HepG2 (cell line): ENCODE results near the gene ERVH48-1. TPM values are rescaled to one million over a fixed set of nuclear protein-coding genes. Genes with fewer than 3 reads are reported as not detected.

Source experiments
- CENPT ChIP-seq: sonication (generic); formaldehyde crosslinking; IDR thresholded peaks from 2 replicates; pipeline ENCODE4 v1.8.0; 2022; ENCODE audit warnings: low read depth, mild to moderate bottlenecking, moderate library complexity, missing genetic modification reagents
- CSRNP1 ChIP-seq: sonication (generic); formaldehyde crosslinking; IDR thresholded peaks from 2 replicates; pipeline ENCODE4 v1.8.1; 2023; ENCODE audit warnings: mild to moderate bottlenecking, missing genetic modification reagents
- ELF1 ChIP-seq: sonication (generic); formaldehyde crosslinking; IDR thresholded peaks from 2 replicates; pipeline ENCODE4 v1.4.0; 2020; ENCODE audit warnings: missing genetic modification reagents
- HCFC1 ChIP-seq: fragments of 150-350 bp; IDR thresholded peaks from 2 replicates; pipeline ENCODE4 v1.6.1; 2014; ENCODE audit warnings: low read depth, low read length
- NONO ChIP-seq, 2 experiments: fragments of 450-650 bp in 1 of 2; sonication (generic) in 1 of 2; formaldehyde crosslinking in 1 of 2; IDR thresholded peaks in 1 of 2; conservative IDR thresholded peaks in 1 of 2; 2 replicates each; pipeline versions ENCODE4 v1.6.1 to v1.8.0; 2017 to 2022; ENCODE audit warnings: mild to moderate bottlenecking in 1 of 2, missing genetic modification reagents in 1 of 2, moderate library complexity in 1 of 2
- SP140L ChIP-seq: sonication (generic); formaldehyde crosslinking; IDR thresholded peaks from 2 replicates; pipeline ENCODE4 v1.4.0; 2020; ENCODE audit warnings: missing genetic modification reagents, borderline replicate concordance
- ZBED4 ChIP-seq: sonication (generic); formaldehyde crosslinking; IDR thresholded peaks from 2 replicates; pipeline ENCODE4 v1.4.0; 2020; ENCODE audit warnings: missing genetic modification reagents, borderline replicate concordance
- ZFX ChIP-seq: sonication (generic); formaldehyde crosslinking; IDR thresholded peaks from 2 replicates; pipeline ENCODE4 v1.4.0; 2020; ENCODE audit warnings: mild to moderate bottlenecking, low read depth, missing genetic modification reagents, moderate library complexity
- ZNF317 ChIP-seq: sonication (generic); formaldehyde crosslinking; IDR thresholded peaks from 2 replicates; pipeline ENCODE4 v1.5.0; 2020; ENCODE audit warnings: mild to moderate bottlenecking, missing genetic modification reagents
- ZNF382 ChIP-seq: sonication (generic); formaldehyde crosslinking; IDR thresholded peaks from 2 replicates; pipeline ENCODE4 v1.5.0; 2020; ENCODE audit warnings: missing genetic modification reagents, mild to moderate bottlenecking, borderline replicate concordance
- ZNF782 ChIP-seq: sonication (generic); formaldehyde crosslinking; IDR thresholded peaks from 2 replicates; pipeline ENCODE4 v1.4.0; 2020; ENCODE audit warnings: missing genetic modification reagents, mild to moderate bottlenecking, borderline replicate concordance
- polyA plus RNA-seq, 8 experiments: library from polyadenylated mRNA; depleted of rRNA in 3 of 8; stranded (reverse) in 7 of 8; unstranded in 1 of 8; fragments of >200 nt; fragmentation: Illumina TruSeq in 4 of 8; extraction: Trizol in 4 of 8; gene quantifications; 2 replicates each; pipeline versions ENCODE4 v1.2.1 to v1.2.3, GENCODE V29; 2011 to 2016; ENCODE audit warnings: low read depth in 4 of 8, missing spikeins in 1 of 8, mixed read lengths in 1 of 8; ENCODE audit not compliant: insufficient read depth in 1 of 8
- total RNA-seq, 5 experiments: library from RNA; depleted of rRNA; stranded (reverse); fragments of >200 nt; fragmentation: Illumina TruSeq; extraction: Trizol; gene quantifications; 2 replicates each; pipeline ENCODE4 v1.2.3, GENCODE V29; 2016; ENCODE audit warnings: low read depth in 1 of 5
- TF ChIP-seq, protein P1 (sequence below): sonication (generic); IDR thresholded peaks from 2 replicates; pipeline ENCODE4 v1.6.1; 2016; ENCODE audit warnings: low read depth, borderline replicate concordance
- TF ChIP-seq, protein P2 (sequence below): sonication (generic); formaldehyde crosslinking; IDR thresholded peaks from 2 replicates; pipeline ENCODE4 v1.4.0; 2020; ENCODE audit warnings: mild to moderate bottlenecking, missing genetic modification reagents, borderline replicate concordance
- TF ChIP-seq, protein P3 (sequence below): sonication (generic); formaldehyde crosslinking; IDR thresholded peaks from 2 replicates; pipeline ENCODE4 v1.5.0; 2020; ENCODE audit warnings: missing genetic modification reagents, mild to moderate bottlenecking, borderline replicate concordance
- TF ChIP-seq, protein P4 (sequence below): sonication (generic); formaldehyde crosslinking; IDR thresholded peaks from 2 replicates; pipeline ENCODE4 v1.8.0; 2022; ENCODE audit warnings: missing genetic modification reagents, mild to moderate bottlenecking, borderline replicate concordance

The ERVH48-1 gene
- total and polyA plus RNA-seq, 2 of the 13 experiments (the other 11 are each of a cell fraction or from before 2014, with no cell fraction given): 1.8 TPM; not detected in 1

DNA sequence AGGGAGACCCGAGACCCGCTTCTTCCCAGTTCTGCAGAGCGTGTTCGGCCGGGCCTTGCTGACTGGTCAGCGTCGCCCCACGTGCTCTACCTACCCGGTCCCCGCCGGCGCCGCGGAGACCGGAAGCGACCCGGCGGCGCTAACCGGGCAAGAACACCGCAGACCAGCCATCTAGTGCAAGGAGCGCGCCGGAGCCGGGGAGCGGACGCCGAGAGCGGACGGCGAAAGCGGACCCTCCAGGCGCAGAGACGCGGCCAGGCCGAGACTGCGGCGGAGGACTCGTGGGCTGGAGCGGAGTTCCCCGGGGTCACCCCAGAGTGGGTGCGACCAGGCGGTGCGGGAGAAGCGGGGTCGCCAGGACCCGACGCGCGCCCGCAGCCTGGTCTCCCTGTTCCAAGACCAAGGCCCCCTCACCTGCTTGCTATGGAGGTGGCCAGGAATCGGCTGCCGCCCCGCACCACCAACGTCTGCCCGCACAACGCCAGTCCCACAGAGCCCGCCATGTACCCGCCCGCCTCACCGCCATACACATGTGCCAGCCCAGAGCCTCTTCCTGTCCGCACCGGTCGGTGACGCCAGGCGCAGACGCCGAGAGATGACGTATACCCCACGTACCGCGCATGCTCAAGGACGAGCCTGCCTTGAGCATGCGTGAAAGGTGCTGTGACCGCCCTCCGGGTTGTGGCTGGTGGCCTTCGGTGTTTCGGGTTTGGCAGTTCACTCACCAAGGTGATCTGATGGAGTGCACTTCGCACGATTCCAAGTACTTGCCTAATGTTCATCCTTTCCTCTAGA, 46.2 kb downstream of the ERVH48-1 start, which contains the start of gene WDR4 (continued):
- TF ChIP-seq, protein P1, sequence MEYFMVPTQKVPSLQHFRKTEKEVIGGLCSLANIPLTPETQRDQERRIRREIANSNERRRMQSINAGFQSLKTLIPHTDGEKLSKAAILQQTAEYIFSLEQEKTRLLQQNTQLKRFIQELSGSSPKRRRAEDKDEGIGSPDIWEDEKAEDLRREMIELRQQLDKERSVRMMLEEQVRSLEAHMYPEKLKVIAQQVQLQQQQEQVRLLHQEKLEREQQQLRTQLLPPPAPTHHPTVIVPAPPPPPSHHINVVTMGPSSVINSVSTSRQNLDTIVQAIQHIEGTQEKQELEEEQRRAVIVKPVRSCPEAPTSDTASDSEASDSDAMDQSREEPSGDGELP: no peak
- no peak; the same call in 1 of the 2 replicates for TF ChIP-seq ZBED4 (CRISPR knock-in tag)
- no peak for TF ChIP-seq SP140L (CRISPR knock-in tag)
- TF ChIP-seq ZFX (CRISPR knock-in tag): peak; percentile 67
- peak; percentile 78 for TF ChIP-seq HCFC1
- peak; percentile 92 for TF ChIP-seq ELF1
- 0 out of 2 replicates have a peak, but pooled peaks have one; percentile 18 for TF ChIP-seq ZNF317 (CRISPR knock-in tag)
- peak; percentile 89 for TF ChIP-seq ZNF782
- TF ChIP-seq, protein P2, sequence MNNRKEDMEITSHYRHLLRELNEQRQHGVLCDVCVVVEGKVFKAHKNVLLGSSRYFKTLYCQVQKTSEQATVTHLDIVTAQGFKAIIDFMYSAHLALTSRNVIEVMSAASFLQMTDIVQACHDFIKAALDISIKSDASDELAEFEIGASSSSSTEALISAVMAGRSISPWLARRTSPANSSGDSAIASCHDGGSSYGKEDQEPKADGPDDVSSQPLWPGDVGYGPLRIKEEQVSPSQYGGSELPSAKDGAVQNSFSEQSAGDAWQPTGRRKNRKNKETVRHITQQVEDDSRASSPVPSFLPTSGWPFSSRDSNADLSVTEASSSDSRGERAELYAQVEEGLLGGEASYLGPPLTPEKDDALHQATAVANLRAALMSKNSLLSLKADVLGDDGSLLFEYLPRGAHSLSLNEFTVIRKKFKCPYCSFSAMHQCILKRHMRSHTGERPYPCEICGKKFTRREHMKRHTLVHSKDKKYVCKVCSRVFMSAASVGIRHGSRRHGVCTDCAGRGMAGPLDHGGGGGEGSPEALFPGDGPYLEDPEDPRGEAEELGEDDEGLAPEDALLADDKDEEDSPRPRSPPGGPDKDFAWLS (CRISPR knock-in tag): no peak
- no peak for TF ChIP-seq CENPT (CRISPR knock-in tag)
- TF ChIP-seq, protein P3, sequence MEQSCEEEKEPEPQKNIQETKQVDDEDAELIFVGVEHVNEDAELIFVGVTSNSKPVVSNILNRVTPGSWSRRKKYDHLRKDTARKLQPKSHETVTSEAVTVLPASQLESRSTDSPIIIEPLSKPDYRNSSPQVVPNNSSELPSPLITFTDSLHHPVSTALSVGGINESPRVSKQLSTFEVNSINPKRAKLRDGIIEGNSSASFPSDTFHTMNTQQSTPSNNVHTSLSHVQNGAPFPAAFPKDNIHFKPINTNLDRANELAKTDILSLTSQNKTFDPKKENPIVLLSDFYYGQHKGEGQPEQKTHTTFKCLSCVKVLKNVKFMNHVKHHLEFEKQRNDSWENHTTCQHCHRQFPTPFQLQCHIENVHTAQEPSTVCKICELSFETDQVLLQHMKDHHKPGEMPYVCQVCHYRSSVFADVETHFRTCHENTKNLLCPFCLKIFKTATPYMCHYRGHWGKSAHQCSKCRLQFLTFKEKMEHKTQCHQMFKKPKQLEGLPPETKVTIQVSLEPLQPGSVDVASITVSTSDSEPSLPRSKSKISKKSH (CRISPR knock-in tag): peak; percentile 38; the same call in 1 of the 2 replicates
- no peak for TF ChIP-seq ZNF382 (CRISPR knock-in tag)
- TF ChIP-seq, protein P4, sequence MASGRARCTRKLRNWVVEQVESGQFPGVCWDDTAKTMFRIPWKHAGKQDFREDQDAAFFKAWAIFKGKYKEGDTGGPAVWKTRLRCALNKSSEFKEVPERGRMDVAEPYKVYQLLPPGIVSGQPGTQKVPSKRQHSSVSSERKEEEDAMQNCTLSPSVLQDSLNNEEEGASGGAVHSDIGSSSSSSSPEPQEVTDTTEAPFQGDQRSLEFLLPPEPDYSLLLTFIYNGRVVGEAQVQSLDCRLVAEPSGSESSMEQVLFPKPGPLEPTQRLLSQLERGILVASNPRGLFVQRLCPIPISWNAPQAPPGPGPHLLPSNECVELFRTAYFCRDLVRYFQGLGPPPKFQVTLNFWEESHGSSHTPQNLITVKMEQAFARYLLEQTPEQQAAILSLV: peak; percentile 62; the same call in 1 of the 2 replicates
- TF ChIP-seq CSRNP1 (CRISPR knock-in tag): peak; percentile 25; the same call in 1 of the 2 replicates
- TF ChIP-seq NONO (IDR thresholded peaks at IDR 0.05): no peak
- TF ChIP-seq NONO (CRISPR knock-in tag; conservative IDR thresholded peaks at IDR 0.05): peak; percentile 93
